GM18502 (cell line): ENCODE measurements around the gene SCAF1.

ENCODE experiments used
- ATAC-seq: cut with Tn5 transposase; IDR thresholded peaks from one replicate; pipeline ENCODE4 v1.9.1; 2021; ENCODE audit warnings: mild to moderate bottlenecking; ENCODE audit not compliant: unreplicated experiment, poor library complexity

SCAF1 gene

GRCh38 chr19:49705919-49706318 lies 63.9 kb downstream of the SCAF1 start:
- ATAC-seq: no peak
